ENCODE measurements around the gene GMPPA.

The GMPPA gene

DNA sequence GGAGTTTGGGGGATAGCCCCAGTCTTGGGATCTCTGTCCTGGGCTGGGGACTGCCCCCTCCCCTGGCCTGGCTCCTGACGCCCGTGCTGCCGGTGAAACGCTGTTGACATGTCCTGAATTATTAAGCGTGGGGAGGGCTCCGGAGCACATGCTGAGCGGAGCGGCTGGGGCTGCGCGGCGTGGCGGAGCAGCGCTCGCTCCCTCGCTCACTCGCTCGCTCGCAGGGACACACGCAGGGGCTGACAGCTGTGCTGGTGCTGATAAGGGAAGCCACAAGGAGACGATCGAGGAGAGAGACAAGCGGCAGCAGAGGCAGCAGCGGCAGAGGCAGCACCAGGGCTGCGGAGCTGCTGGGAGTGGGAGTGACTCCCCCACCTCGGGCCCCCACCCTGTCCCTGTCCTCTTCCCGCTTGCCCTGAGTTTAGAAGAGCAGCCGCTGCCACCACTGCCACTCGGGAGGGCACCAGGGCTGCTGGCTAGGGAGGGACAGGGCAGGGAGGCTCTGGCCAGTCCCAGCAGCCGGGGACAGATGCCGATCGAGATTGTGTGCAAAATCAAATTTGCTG, 15.6 kb downstream of the GMPPA start, which contains the start of gene ASIC4:
TSS of gene ASIC4 (plus strand) at position 287 of the 566 bp plus-strand sequence. CDS start at position 530, 243 bp downstream.
- TF ChIP-seq ZFX (IDR thresholded peaks at IDR 0.05) = no peak
- TF ChIP-seq CTCF (conservative IDR thresholded peaks at IDR 0.05) = no peak
- no peak within 1 kb of the TSS for H3K27ac ChIP-seq

DNA sequence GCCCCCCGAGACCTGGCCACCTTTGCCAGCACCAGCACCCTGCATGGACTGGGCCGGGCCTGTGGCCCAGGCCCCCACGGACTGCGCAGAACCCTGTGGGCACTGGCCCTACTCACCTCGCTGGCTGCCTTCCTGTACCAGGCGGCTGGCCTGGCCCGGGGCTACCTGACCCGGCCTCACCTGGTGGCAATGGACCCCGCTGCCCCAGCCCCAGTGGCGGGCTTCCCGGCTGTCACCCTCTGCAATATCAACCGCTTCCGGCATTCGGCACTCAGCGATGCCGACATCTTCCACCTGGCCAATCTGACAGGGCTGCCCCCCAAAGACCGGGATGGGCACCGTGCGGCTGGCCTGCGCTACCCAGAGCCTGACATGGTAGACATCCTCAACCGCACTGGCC, 16.1 kb downstream of the GMPPA start:
- TF ChIP-seq ZFX (IDR thresholded peaks at IDR 0.05) (no peak), CTCF (conservative IDR thresholded peaks at IDR 0.05) (no peak)
- no peak overlapping the region for H3K27ac ChIP-seq

DNA sequence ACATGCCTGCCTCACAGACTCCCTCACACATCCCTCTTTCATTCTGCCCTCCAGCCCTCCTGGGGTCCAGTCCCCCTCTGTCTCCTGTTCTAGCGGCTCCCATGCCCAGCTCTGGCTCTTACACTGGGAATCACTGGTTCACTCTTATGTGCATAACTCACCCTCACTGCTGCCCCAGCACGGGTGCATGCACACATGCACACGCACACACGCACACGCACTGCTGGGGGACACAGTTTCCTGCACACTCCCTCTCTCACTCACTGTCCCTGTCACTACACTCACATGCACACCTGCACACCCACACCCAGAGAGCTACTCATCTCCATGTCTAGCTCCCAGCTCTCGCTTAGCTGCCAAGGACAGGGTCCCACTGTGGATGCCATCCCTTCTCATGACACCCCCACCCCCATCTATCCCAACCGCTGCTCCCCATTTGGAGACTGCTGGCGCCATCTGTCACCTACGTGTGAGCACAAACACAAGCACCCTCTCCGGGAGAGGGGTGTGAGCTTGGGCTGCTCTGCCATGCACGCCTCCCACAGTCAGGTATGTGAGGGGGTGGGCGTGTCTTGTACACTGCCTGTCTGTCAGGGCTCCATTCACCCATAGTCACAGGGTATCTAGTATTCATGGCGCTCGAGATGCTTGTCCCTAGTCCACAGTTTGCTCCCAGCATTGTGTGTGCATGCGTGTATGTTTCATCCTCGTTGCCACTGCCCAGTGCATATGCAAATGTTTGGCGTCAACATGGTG, 17.4 kb downstream of the GMPPA start:
- TF ChIP-seq ZFX (IDR thresholded peaks at IDR 0.05) (no peak), CTCF (conservative IDR thresholded peaks at IDR 0.05) (no peak)
- H3K27ac ChIP-seq = no peak overlapping the region

DNA sequence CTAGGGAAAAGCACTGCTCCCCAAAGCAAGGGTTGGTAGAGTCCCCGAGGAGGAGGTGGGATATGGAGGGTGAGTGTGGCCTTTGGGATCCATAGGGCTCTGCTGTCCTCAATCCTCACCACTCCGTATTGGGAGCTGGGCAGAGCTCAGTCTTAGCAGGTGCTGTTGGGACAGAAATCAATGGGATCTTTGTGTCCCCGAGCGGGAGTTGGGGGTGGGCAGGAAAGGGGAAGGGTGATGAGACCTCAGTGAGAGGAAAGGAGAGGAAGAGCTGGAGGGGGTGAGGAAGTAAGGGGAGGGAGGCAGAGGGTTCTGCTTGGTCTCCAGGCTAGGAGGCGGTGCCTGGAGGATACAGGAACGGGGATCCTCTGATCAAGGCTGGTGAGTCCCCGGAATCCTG, 18.2 kb downstream of the GMPPA start:
- TF ChIP-seq CTCF (conservative IDR thresholded peaks at IDR 0.05) = no peak
- no peak for TF ChIP-seq ZFX (IDR thresholded peaks at IDR 0.05)
- no peak overlapping the region for H3K27ac ChIP-seq

GRCh38 chr2:219517954-219518778, 19.5 kb downstream of the GMPPA start:
- TF ChIP-seq ZFX (IDR thresholded peaks at IDR 0.05) (no peak), CTCF (conservative IDR thresholded peaks at IDR 0.05) (no peak)
- H3K27ac ChIP-seq = no peak overlapping the region

GRCh38 chr2:219519526-219519916, 20.8 kb downstream of the GMPPA start:
- TF ChIP-seq CTCF (conservative IDR thresholded peaks at IDR 0.05) (no peak), ZFX (IDR thresholded peaks at IDR 0.05) (no peak)
- no peak overlapping the region for H3K27ac ChIP-seq

DNA sequence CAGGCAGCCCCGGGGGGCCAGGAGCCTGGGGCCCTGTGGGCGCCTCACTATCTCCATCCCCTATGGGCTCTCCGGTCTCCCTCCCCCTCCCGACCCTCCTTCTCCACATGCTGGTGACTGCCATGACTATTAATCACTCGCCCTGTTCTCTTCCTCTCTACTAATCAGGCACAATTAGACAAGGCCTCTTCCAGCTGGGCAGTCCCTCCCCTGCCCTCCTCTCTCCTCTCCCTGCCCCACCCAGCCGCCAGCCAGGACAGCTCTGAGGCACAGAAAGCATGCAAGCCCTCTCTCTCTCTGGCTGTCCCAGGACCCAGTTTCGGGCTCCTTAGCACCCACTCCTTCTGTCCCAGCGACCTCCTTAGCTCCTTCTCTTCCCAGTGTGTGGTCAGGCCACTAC, 21.4 kb downstream of the GMPPA start:
- TF ChIP-seq ZFX (IDR thresholded peaks at IDR 0.05) = no peak
- TF ChIP-seq CTCF (conservative IDR thresholded peaks at IDR 0.05) = no peak
- no peak overlapping the region for H3K27ac ChIP-seq
